HepG2 (cell line): ENCODE measurements around the gene TOP3B. TPM values are rescaled to one million over a fixed set of nuclear protein-coding genes. Genes with fewer than 3 reads are reported as not detected.
A peak's percentile ranks its signal among the peaks of the same experiment; 100 is the strongest.

ENCODE experiments used
- ATAC-seq: fragments of 200-7000 bp; cut with Tn5 transposase; 3 replicates; pipeline ENCODE4 v1.9.1; 2020; ENCODE audit warnings: mild to moderate bottlenecking, moderate library complexity
- BruUV-seq: library from RNA; stranded (reverse); fragments of 400-500 nt; replicated peaks from 2 replicates; lab custom pipeline; 2021; lab: Mats Ljungman, UMichigan
- CTCF ChIA-PET: fragments of 300-600 bp; formaldehyde crosslinking; extraction: SDS; loops from one replicate; lab custom pipeline; 2021; ENCODE audit warnings: low total read pairs, inconsistent platforms, low intra/inter-chr PET ratio; lab: Yijun Ruan, JAX
- POLR2A ChIA-PET: fragments of 350-600 bp; sonication (Branson Sonifier 250); formaldehyde crosslinking; loops from one replicate; lab custom pipeline; 2020; ENCODE audit warnings: antibody characterized with exemption, inconsistent platforms; lab: Yijun Ruan, JAX
- DNase-seq: peaks from one replicate; pipeline ENCODE4 v3.0.0-alpha.2; 2015; ENCODE audit warnings: low spot score
- FAIRE-seq: peaks from 3 replicates; lab custom pipeline; 2011; peaks lifted over from hg19 to GRCh38; lab: Jason Lieb, UNC
- H2AFZ ChIP-seq: one replicate; pipeline ENCODE4 v1.6.1; 2011; ENCODE audit warnings: low read length, inconsistent platforms
- H3K27ac ChIP-seq: fragments of 300-600 bp; 3 replicates; pipeline ENCODE4 v1.8.0; 2011; ENCODE audit warnings: mixed run types, mild to moderate bottlenecking, mixed read lengths, low read length, inconsistent platforms; ENCODE audit not compliant: insufficient read depth; ENCODE audit errors: extremely low read length
- H3K27me3 ChIP-seq, 2 experiments: fragments of 200-600 bp in 1 of 2; 2 replicates in 1 of 2; 3 replicates in 1 of 2; pipeline versions ENCODE4 v1.6.0 to v1.8.0; 2011; ENCODE audit warnings: low read length in 2 of 2, mild to moderate bottlenecking in 2 of 2, moderate library complexity in 2 of 2, inconsistent platforms in 1 of 2; ENCODE audit not compliant: insufficient read depth in 2 of 2, control insufficient read depth in 1 of 2
- H3K36me3 ChIP-seq, 2 experiments: fragments of 200-600 bp in 1 of 2; replicated peaks in 1 of 2; 2 replicates in 1 of 2; 3 replicates in 1 of 2; pipeline versions ENCODE4 v1.5.1 to v1.8.0; 2011; ENCODE audit warnings: low read length in 2 of 2, inconsistent platforms in 1 of 2; ENCODE audit not compliant: insufficient read depth in 2 of 2, control insufficient read depth in 1 of 2
- H3K4me1 ChIP-seq: 2 replicates; pipeline ENCODE4 v1.5.1; 2012; ENCODE audit warnings: low read length, inconsistent platforms; ENCODE audit not compliant: insufficient read depth
- H3K4me2 ChIP-seq: 2 replicates; pipeline ENCODE4 v1.6.0; 2011; ENCODE audit warnings: low read depth, low read length, inconsistent platforms
- H3K4me3 ChIP-seq, 3 experiments: fragments of 200-600 bp in 1 of 3; sonication (generic), shearing (Covaris generic) in 1 of 3; replicated peaks in 1 of 3; 2 replicates each; pipeline ENCODE4 v1.5.1; 2011 to 2016; ENCODE audit warnings: low read length in 3 of 3, inconsistent platforms in 2 of 3, low read depth in 2 of 3, mild to moderate bottlenecking in 2 of 3, control low read depth in 1 of 3, mixed read lengths in 1 of 3; ENCODE audit not compliant: insufficient read depth in 1 of 3
- H3K79me2 ChIP-seq: one replicate; pipeline ENCODE4 v1.6.1; 2011; ENCODE audit warnings: low read length, inconsistent platforms; ENCODE audit not compliant: insufficient read depth
- H3K9ac ChIP-seq: 2 replicates; pipeline ENCODE4 v1.6.0; 2011; ENCODE audit warnings: mild to moderate bottlenecking, low read depth, low read length, inconsistent platforms; ENCODE audit not compliant: insufficient read depth
- H3K9me3 ChIP-seq: 2 replicates; pipeline ENCODE4 v1.5.1; 2012; ENCODE audit warnings: mild to moderate bottlenecking, low read length
- H4K20me1 ChIP-seq: 2 replicates; pipeline ENCODE4 v1.6.0; 2011; ENCODE audit warnings: inconsistent platforms, mild to moderate bottlenecking, low read length, moderate library complexity; ENCODE audit not compliant: insufficient read depth
- CREB1 ChIP-seq, 2 experiments: fragments of 450-650 bp in 1 of 2; IDR thresholded peaks; 2 replicates each; pipeline ENCODE4 v1.6.1; 2016 to 2017; ENCODE audit warnings: control low read depth in 1 of 2, mild to moderate bottlenecking in 1 of 2, missing compliant biosample characterization in 1 of 2, missing genetic modification characterization in 1 of 2
- GABPA ChIP-seq, 2 experiments: IDR thresholded peaks; 2 replicates each; pipeline ENCODE4 v1.6.1; 2011 to 2016; ENCODE audit warnings: low read depth in 2 of 2, low read length in 1 of 2, missing biosample characterization in 1 of 2, missing genetic modification characterization in 1 of 2
- HNF4A ChIP-seq: sonication (generic); formaldehyde crosslinking; IDR thresholded peaks from 2 replicates; pipeline ENCODE4 v1.4.0; 2020; ENCODE audit warnings: missing genetic modification reagents
- SP1 ChIP-seq, 2 experiments: fragments of 450-650 bp in 1 of 2; sonication (generic) in 1 of 2; formaldehyde crosslinking in 1 of 2; IDR thresholded peaks; 2 replicates each; pipeline versions ENCODE4 v1.4.0 to v1.6.1; 2016 to 2020; ENCODE audit warnings: missing genetic modification reagents in 1 of 2
- TBX2 ChIP-seq: sonication (generic); formaldehyde crosslinking; IDR thresholded peaks from 2 replicates; pipeline ENCODE4 v1.5.0; 2020; ENCODE audit warnings: missing genetic modification reagents, mild to moderate bottlenecking, borderline replicate concordance
- ZEB1 ChIP-seq: IDR thresholded peaks from 2 replicates; pipeline ENCODE4 v1.6.1; 2012; ENCODE audit warnings: mild to moderate bottlenecking, low read depth, inconsistent platforms; ENCODE audit not compliant: insufficient replicate concordance
- ZNF274 ChIP-seq: sonication (generic); formaldehyde crosslinking; IDR thresholded peaks from 2 replicates; pipeline ENCODE4 v1.5.1; 2020; ENCODE audit warnings: mild to moderate bottlenecking, missing genetic modification reagents
- ZNF556 ChIP-seq: sonication (generic); formaldehyde crosslinking; IDR thresholded peaks from 2 replicates; pipeline ENCODE4 v1.4.0; 2020; ENCODE audit warnings: mild to moderate bottlenecking, missing genetic modification reagents, borderline replicate concordance
- WGBS: methylation state at CpG from one replicate; pipeline ENCODE4 v1.1.6; 2017; ENCODE audit warnings: low lambda C conversion rate; 5-methylcytosine and 5-hydroxymethylcytosine counted together
- in situ Hi-C: cut with HindIII; loops from 2 replicates; pipeline ENCODE4 v1.10.0; 2017; ENCODE audit warnings: low pct_unique_long_range_greater_than_20kb; ENCODE audit not compliant: extremely low pct_ligation_motif_present
- intact Hi-C: fragments of 100-400 bp; cut with micrococcal nuclease; formaldehyde crosslinking; loops from one replicate; pipeline ENCODE4 v1.10.0; 2022; ENCODE audit not compliant: unreplicated experiment
- polyA plus RNA-seq, 8 experiments: library from polyadenylated mRNA; depleted of rRNA in 3 of 8; stranded (reverse) in 7 of 8; unstranded in 1 of 8; fragments of >200 nt; fragmentation: Illumina TruSeq in 4 of 8; extraction: Trizol in 4 of 8; gene quantifications; 2 replicates each; pipeline versions ENCODE4 v1.2.1 to v1.2.3, GENCODE V29; 2011 to 2016; ENCODE audit warnings: low read depth in 4 of 8, missing spikeins in 1 of 8, mixed read lengths in 1 of 8; ENCODE audit not compliant: insufficient read depth in 1 of 8
- total RNA-seq, 5 experiments: library from RNA; depleted of rRNA; stranded (reverse); fragments of >200 nt; fragmentation: Illumina TruSeq; extraction: Trizol; gene quantifications; 2 replicates each; pipeline ENCODE4 v1.2.3, GENCODE V29; 2016; ENCODE audit warnings: low read depth in 1 of 5
- TF ChIP-seq, protein P1 (sequence below): sonication (generic); formaldehyde crosslinking; IDR thresholded peaks from 2 replicates; pipeline ENCODE4 v1.4.0; 2020; ENCODE audit warnings: missing genetic modification reagents; ENCODE audit errors: not compliant biosample characterization
- TF ChIP-seq, protein P2 (sequence below): sonication (generic); formaldehyde crosslinking; IDR thresholded peaks from 2 replicates; pipeline ENCODE4 v1.4.0; 2020; ENCODE audit warnings: missing genetic modification reagents

TOP3B gene
- total and polyA plus RNA-seq, 2 of the 13 experiments (the other 11 are each of a cell fraction or from before 2014, with no cell fraction given), result 28.5 to 29.7 TPM

DNA sequence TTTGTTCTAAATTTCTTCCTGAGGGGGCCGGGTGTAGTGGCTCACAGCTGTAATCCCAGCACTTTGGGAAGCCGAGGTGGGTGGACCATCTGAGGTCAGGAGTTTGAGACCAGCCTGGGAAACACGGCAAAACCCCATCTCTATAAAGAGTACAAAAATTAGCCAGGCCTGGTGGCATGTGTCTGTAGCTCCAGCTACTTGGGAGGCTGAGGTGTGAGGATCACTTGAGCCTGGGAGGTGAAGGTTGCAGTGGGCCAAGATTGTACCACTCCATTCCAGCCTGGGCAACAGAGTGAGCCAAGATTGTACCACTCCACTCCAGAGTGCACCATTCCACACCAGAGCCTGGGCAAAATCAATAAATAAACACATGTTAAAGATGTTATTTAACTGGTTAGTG is 20.6 kb upstream of the TOP3B start:
- Histone ChIP-seq H3K4me2 (no peak overlapping the region), H3K27ac (no peak overlapping the region), H3K9me3 (no peaks in the 10 kb centered on the region), H2AFZ (no peak overlapping the region), H3K36me3 (no peaks in the 10 kb centered on the region), H3K9ac (no peak overlapping the region), H3K4me1 (peaks cover 6% of the 10 kb centered on the region; the same call in 1 of the 2 replicates), H3K27me3 (peaks cover 1 to 5% of the 10 kb centered on the region in 2 experiments; a peak in 1 of 5 replicates), H3K4me3 (no peak overlapping the region), H4K20me1 (no peaks in the 10 kb centered on the region)
- POLR2A ChIA-PET, result no interaction called here
- 10% methylated on average over 3 of the region's 3 CpGs for WGBS
- intact Hi-C loops (no loop called here), in situ Hi-C loops (no loop called here)
- DNase-seq (no peak), FAIRE-seq (no peak), ATAC-seq (no peak)
- CTCF ChIA-PET, result no interaction called here
- no TSS peak for BruUV-seq
- TF ChIP-seq TBX2 (CRISPR knock-in tag) (no peak), GABPA (IDR thresholded peaks at IDR 0.05; ENCODE audit: low read depth, low read length) (no peak), GABPA (CRISPR knock-in tag; IDR thresholded peaks at IDR 0.05; ENCODE audit: low read depth) (no peak), HNF4A (CRISPR knock-in tag) (peak; percentile 14; the same call in 1 of the 2 replicates), ZEB1 (no peak)
- TF ChIP-seq, protein P1, sequence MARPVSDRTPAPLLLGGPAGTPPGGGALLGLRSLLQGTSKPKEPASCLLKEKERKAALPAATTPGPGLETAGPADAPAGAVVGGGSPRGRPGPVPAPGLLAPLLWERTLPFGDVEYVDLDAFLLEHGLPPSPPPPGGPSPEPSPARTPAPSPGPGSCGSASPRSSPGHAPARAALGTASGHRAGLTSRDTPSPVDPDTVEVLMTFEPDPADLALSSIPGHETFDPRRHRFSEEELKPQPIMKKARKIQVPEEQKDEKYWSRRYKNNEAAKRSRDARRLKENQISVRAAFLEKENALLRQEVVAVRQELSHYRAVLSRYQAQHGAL, result no peak
- TF ChIP-seq, all 625 proteins: peak for 1
- no peaks in the 10 kb centered on the region for H3K79me2 ChIP-seq

DNA sequence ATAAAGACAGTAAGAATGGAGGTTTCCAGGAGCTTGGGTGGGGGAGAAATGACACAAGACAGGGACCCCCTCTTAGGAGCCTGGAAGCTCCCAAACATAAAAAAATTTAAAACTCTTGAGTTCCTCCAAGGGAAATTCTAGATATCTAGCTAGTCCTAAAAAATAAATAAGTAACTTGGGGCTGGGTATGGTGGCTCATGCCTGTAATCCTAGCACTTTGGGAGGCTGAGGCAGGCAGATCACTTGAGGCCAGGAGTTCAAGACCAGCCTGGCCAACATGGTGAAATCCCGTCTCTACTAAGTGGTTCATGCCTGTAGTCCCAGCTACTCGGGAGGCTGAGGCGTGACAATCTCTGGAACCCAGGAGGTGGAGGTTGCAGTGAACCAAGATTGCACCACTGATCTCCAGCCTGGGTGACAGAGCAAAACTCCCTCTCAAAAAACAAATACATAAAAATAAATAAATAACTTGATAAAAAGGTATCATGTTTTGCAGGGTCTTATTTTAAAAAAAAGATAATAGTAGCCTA is 20.0 kb upstream of the TOP3B start:
- WGBS, result 7% methylated on average over 3 of the region's 3 CpGs
- Histone ChIP-seq H3K27ac (no peak overlapping the region), H2AFZ (no peak overlapping the region), H3K36me3 (no peaks in the 10 kb centered on the region), H3K9me3 (no peaks in the 10 kb centered on the region), H4K20me1 (no peaks in the 10 kb centered on the region), H3K79me2 (no peaks in the 10 kb centered on the region), H3K4me3 (no peak overlapping the region), H3K27me3 (peaks cover 1 to 8% of the 10 kb centered on the region in 2 experiments; a peak in 1 of 5 replicates), H3K4me2 (no peak overlapping the region), H3K4me1 (peaks cover 6% of the 10 kb centered on the region; the same call in 1 of the 2 replicates), H3K9ac (no peak overlapping the region)
- ChIA-PET CTCF (no interaction called here), POLR2A (no interaction called here)
- intact Hi-C loops, result no loop called here
- BruUV-seq, result no TSS peak
- in situ Hi-C loops, result no loop called here
- ATAC-seq (no peak), FAIRE-seq (no peak), DNase-seq (no peak)
- no peak for TF ChIP-seq SP1 (IDR thresholded peaks at IDR 0.05)
- no peak for TF ChIP-seq SP1 (CRISPR knock-in tag; IDR thresholded peaks at IDR 0.05)
- TF ChIP-seq ZEB1, result no peak
- TF ChIP-seq, protein P2, sequence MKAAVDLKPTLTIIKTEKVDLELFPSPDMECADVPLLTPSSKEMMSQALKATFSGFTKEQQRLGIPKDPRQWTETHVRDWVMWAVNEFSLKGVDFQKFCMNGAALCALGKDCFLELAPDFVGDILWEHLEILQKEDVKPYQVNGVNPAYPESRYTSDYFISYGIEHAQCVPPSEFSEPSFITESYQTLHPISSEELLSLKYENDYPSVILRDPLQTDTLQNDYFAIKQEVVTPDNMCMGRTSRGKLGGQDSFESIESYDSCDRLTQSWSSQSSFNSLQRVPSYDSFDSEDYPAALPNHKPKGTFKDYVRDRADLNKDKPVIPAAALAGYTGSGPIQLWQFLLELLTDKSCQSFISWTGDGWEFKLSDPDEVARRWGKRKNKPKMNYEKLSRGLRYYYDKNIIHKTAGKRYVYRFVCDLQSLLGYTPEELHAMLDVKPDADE (CRISPR knock-in tag), result no peak
- TF ChIP-seq ZNF556 (CRISPR knock-in tag), result no peak
- no peak for TF ChIP-seq CREB1 (IDR thresholded peaks at IDR 0.05)
- no peak for TF ChIP-seq CREB1 (CRISPR knock-in tag; IDR thresholded peaks at IDR 0.05)
- no peak for TF ChIP-seq ZNF274
